Fibroblast of pulmonary artery (primary cell): Measurements from ENCODE around the gene FAM111B.

ENCODE experiments used
- DNase-seq: peaks from one replicate; pipeline ENCODE4 v3.0.0-alpha.2; 2010; ENCODE audit warnings: low read depth
- H3K4me3 ChIP-seq: replicated peaks from 2 replicates; pipeline ENCODE4 v1.5.1; 2011; ENCODE audit warnings: low read depth, mild to moderate bottlenecking, control low read depth, low read length, moderate library complexity
- TF ChIP-seq, protein P1 (sequence below): IDR thresholded peaks from 2 replicates; pipeline ENCODE4 v1.5.1; 2011; ENCODE audit warnings: mild to moderate bottlenecking, control low read depth, low read length, inconsistent platforms; ENCODE audit errors: missing control alignments

Gene FAM111B

DNA sequence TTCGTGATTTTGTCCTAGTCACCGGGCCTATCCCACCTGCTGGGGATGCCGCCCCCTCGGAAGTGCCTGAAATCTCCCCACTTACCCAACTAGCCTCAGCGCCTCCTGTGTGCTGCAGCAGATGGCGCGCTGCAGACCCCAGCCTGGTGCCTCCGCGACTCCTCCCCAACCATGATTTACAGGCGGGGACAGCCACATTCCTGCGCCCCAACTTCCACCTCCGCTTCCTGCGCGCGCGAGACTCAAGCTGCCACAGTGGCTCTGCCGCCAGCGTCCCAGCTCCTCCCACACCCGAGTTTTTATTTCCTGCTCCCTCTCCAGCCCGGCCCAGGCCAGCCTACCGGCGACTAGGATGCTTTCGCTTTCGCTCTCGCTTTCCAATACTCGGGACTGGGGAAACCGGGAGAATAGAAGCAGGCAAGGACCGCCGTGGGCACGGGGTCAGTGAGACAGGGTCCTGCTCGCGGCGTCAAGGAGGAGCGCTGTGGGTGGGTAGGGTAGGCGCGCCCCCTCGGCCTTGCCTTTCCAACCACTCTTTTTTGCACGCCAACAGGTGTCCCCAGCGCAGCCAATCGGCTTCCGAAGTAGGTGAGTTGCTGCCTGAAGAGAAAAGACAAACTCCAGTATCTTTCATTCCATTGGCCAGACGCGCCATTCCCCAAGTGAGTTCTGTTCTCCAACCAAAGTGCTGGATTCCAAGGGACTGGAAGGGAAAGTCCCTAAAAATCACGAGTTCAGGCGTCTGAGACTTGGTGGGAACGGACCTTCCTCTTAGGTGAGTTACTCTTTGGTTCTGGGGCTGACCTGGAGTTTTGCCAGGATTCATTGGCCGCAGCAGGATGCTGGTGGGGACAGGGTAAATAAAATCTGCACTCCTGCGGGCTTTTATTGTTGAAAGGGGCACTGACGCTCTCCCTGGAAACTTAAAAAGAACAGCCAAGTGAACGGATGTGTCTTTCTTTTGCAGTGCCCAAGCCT, 35.8 kb downstream of the FAM111B start, which contains the start of gene FAM111A:
FAM111A (plus strand) TSS at position 327 of the 978 bp plus-strand sequence. CDS start 6,017 bp downstream, outside the sequence.
- TF ChIP-seq, protein P1, sequence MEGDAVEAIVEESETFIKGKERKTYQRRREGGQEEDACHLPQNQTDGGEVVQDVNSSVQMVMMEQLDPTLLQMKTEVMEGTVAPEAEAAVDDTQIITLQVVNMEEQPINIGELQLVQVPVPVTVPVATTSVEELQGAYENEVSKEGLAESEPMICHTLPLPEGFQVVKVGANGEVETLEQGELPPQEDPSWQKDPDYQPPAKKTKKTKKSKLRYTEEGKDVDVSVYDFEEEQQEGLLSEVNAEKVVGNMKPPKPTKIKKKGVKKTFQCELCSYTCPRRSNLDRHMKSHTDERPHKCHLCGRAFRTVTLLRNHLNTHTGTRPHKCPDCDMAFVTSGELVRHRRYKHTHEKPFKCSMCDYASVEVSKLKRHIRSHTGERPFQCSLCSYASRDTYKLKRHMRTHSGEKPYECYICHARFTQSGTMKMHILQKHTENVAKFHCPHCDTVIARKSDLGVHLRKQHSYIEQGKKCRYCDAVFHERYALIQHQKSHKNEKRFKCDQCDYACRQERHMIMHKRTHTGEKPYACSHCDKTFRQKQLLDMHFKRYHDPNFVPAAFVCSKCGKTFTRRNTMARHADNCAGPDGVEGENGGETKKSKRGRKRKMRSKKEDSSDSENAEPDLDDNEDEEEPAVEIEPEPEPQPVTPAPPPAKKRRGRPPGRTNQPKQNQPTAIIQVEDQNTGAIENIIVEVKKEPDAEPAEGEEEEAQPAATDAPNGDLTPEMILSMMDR: peak; percentile 33

DNA sequence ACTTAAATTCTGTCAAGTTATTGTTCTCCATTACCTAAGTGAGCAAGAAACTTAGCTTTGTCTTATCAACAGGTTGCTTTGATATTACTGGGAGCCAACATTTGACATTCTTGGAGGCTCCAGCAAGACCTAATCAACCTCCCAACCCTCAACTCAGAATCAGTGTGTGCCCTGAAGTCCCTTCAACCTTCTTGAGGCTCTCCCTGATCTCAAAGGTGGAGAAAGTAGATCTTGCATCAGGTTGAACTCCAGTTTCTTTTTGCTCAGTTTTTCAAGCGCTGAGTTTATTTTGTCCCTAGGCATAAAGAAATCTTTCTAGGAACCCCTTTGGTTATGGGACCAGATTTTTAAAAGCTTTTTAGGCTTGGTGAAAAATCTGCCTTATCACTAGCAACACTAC, 37.1 kb downstream of the FAM111B start:
- H3K4me3 ChIP-seq: peak overlapping the region; percentile 69
- TF ChIP-seq, protein P1: no peak
- no peak for DNase-seq

More for the DNA sequence above, 35.8 kb downstream of the FAM111B start, which contains the start of gene FAM111A:
- peak; percentile 85 for DNase-seq
- peak within 1 kb of the TSS; percentile 69 for H3K4me3 ChIP-seq

DNA sequence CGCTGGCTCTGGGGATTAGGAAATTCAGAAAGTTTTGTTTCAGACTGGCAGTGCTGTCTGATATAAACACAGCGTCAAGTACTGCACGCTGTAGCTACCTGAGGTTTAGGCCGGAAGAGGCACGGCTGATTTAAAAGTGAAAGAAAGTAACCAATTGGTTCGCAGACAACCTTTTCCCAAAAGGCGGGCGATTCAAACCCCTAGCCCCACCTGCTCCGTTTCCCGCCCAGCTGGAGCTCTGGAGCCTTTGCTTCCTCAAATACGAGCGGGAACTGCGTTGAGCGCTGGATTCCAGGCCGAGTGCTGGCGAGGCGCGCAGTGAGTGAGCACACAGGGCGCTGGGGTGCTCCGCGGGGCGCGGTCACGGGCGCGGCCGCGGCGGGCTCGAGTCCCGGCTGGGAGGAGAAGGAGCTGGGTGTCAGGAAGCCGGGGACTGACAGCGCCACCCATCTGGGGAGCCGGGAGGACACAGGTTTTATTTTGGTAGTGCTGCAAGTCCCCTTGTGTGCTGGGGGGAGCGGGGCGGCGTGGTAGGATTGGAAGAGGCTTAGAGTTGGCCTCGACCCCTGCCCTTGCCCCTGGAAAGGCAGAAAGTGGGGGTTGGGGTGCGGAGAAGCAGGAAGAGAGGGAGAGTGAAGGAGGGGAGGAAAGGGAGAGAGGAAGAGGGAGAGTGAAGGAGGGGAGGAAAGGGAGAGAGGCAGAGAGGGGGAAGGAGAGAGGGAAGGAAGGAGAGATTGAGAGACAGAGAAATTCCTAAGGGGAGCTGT, 37.7 kb downstream of the FAM111B start:
- TF ChIP-seq, protein P1: no peak
- H3K4me3 ChIP-seq: peak overlapping the region; percentile 69
- DNase-seq: peak; percentile 83

DNA sequence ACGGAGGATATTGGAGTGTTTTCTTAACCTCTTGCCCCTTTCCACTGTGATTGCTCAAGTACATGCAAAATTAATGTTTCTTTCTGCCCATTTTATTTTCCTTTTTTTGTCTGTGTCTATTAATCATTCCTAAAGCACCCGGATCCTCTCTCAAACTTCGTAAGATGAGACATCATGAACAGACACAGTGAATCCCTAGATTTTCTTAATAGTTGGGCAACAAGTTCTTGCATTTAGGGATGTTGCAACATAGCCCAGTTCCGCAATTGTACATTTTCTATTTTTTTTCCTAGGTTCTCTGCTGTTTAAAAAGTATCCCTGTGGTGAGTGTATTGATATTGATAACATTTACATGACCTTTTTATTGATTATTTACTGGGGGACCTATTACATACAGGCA, 38.5 kb downstream of the FAM111B start:
- TF ChIP-seq, protein P1: no peak
- DNase-seq: peak; percentile 76
- peak overlapping the region; percentile 69 for H3K4me3 ChIP-seq

DNA sequence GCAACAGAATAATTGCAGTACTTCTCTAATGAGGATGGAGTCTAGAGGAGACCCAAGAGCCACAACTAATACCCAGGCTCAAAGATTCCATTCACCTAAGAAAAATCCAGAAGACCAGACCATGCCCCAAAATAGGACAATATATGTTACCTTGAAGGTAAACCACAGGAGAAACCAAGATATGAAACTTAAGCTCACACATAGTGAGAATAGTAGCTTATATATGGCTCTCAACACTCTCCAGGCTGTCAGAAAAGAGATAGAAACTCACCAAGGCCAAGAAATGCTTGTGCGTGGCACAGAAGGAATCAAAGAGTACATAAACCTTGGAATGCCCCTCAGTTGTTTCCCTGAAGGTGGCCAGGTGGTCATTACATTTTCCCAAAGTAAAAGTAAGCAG, 44.7 kb downstream of the FAM111B start:
- H3K4me3 ChIP-seq: no peak overlapping the region
- TF ChIP-seq, protein P1: no peak
- no peak for DNase-seq

DNA sequence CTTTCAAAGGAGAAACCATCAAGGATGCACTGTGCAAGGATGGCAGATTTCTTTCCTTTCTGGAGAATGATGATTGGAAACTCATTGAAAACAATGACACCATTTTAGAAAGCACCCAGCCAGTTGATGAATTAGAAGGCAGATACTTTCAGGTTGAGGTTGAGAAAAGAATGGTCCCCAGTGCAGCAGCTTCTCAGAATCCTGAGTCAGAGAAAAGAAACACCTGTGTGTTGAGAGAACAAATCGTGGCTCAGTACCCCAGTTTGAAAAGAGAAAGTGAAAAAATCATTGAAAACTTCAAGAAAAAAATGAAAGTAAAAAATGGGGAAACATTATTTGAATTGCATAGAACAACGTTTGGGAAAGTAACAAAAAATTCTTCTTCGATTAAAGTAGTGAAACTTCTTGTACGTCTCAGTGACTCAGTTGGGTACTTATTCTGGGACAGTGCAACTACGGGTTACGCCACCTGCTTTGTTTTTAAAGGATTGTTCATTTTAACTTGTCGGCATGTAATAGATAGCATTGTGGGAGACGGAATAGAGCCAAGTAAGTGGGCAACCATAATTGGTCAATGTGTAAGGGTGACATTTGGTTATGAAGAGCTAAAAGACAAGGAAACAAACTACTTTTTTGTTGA, 45.4 kb downstream of the FAM111B start:
- H3K4me3 ChIP-seq: no peak overlapping the region
- DNase-seq: no peak
- TF ChIP-seq, protein P1: no peak
